ENCODE results near the gene PRSS27.
"Not testable (repeated sequence)": the region's sequence is repeated elsewhere in the genome, so short reads cannot be mapped to it uniquely, and the experiment has no call there.

DNA sequence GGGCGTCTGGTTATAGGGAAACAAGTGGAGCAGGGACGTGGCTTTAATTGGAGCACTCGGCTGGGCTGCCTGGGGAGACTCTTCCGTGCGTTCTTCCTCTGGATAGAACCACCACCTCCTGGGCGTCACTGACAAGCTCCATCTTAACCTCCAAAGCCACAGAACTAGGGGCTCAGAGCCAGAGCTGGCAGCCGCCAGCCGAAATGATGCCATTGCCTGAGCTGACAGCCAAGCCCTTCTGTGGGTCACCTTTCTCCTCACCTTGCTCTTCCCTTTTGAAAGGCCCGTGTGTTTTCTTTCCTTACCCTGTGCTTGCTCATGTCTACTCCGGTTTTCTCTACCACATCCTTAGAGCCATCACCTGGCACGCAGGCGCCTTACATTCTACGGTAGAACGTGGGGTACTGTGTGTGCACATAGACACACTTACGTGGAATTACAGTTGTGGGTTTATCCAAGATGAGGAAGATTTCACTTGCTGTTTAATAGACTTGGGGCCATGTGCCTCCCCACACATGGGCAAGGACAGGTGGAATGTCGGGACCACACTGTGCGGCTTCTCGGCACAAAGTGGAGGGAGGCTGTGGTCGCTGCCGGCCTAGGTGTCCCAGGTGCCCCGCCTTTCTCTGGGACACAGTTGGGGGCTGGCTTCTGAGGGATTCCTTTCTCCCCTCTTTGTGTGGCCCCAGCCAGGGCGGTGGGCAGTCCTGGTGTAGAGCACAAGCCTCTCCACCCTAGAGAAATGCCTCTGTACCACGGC lies 41.6 kb downstream of the PRSS27 start:
- TF ChIP-seq, protein P1, sequence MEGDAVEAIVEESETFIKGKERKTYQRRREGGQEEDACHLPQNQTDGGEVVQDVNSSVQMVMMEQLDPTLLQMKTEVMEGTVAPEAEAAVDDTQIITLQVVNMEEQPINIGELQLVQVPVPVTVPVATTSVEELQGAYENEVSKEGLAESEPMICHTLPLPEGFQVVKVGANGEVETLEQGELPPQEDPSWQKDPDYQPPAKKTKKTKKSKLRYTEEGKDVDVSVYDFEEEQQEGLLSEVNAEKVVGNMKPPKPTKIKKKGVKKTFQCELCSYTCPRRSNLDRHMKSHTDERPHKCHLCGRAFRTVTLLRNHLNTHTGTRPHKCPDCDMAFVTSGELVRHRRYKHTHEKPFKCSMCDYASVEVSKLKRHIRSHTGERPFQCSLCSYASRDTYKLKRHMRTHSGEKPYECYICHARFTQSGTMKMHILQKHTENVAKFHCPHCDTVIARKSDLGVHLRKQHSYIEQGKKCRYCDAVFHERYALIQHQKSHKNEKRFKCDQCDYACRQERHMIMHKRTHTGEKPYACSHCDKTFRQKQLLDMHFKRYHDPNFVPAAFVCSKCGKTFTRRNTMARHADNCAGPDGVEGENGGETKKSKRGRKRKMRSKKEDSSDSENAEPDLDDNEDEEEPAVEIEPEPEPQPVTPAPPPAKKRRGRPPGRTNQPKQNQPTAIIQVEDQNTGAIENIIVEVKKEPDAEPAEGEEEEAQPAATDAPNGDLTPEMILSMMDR (IDR thresholded peaks at IDR 0.05), result not testable (repeated sequence)
- not testable (repeated sequence) for TF ChIP-seq POLR2A (IDR thresholded peaks at IDR 0.05)
